ENCODE data around the gene PTPN21.

PTPN21 gene

DNA sequence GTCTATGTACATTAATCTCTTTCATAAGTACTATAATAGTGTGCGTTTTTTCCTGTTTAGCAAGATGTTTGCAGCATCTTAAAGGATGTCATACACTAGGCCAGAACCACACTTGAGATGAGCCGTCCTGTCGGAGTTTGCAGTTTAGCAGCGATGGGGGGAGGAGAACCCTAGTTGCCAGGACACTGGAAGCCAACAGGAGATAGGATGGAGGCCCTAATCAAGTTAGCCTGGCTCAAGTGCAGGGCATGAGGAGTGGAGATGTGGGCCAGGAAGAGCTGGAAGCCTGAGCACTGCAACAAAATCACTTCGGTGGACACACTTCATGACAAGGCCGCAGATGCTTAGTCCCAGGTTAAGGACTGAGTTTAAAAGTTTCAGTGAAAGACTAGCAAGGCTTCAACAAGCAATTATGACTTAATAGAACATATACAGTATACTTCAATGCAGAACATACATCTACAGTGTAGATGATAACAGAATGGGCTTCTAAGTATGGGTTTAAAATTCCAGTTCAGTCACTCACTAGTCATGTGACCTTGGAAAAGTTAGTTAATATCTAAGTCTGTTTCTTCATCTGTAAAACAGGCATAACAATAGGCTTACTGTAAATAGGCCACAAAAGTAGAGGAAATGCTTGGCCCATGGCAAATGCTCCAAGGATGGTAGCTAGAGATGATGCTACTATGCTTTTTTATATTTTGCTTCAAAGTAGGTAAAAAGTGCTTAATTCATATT lies 77.1 kb downstream of the PTPN21 start:
- DNase-seq (ENCODE audit: low read depth): no peak
- H3K4me3 ChIP-seq (ENCODE audit: low read depth, low read length): no peak overlapping the region
- TF ChIP-seq, protein P1, sequence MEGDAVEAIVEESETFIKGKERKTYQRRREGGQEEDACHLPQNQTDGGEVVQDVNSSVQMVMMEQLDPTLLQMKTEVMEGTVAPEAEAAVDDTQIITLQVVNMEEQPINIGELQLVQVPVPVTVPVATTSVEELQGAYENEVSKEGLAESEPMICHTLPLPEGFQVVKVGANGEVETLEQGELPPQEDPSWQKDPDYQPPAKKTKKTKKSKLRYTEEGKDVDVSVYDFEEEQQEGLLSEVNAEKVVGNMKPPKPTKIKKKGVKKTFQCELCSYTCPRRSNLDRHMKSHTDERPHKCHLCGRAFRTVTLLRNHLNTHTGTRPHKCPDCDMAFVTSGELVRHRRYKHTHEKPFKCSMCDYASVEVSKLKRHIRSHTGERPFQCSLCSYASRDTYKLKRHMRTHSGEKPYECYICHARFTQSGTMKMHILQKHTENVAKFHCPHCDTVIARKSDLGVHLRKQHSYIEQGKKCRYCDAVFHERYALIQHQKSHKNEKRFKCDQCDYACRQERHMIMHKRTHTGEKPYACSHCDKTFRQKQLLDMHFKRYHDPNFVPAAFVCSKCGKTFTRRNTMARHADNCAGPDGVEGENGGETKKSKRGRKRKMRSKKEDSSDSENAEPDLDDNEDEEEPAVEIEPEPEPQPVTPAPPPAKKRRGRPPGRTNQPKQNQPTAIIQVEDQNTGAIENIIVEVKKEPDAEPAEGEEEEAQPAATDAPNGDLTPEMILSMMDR (IDR thresholded peaks at IDR 0.05; ENCODE audit: insufficient read depth, low read depth, low read length, missing control alignments): no peak

DNA sequence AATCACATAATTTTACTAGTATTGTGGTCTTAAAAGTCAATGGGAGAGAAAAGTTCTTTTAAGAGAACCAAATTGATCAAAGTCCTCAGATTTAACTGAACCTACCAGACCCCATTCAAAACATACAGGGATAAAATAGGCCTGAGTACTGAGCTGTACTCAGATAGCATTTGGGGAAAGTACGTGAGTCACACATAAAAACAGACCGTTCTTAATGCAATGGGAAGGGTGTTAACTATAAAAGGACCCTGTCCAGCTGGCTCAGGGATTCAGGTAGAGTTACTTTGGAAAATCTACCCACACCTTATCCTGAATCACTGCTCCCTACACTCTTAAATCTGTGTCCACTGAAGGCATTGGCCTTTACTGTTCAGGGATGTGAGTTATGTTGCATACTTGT lies 78.0 kb downstream of the PTPN21 start:
- TF ChIP-seq, protein P1 (IDR thresholded peaks at IDR 0.05; ENCODE audit: insufficient read depth, low read depth, low read length, missing control alignments): no peak
- no peak overlapping the region for H3K4me3 ChIP-seq (ENCODE audit: low read depth, low read length)
- DNase-seq (ENCODE audit: low read depth): no peak

DNA sequence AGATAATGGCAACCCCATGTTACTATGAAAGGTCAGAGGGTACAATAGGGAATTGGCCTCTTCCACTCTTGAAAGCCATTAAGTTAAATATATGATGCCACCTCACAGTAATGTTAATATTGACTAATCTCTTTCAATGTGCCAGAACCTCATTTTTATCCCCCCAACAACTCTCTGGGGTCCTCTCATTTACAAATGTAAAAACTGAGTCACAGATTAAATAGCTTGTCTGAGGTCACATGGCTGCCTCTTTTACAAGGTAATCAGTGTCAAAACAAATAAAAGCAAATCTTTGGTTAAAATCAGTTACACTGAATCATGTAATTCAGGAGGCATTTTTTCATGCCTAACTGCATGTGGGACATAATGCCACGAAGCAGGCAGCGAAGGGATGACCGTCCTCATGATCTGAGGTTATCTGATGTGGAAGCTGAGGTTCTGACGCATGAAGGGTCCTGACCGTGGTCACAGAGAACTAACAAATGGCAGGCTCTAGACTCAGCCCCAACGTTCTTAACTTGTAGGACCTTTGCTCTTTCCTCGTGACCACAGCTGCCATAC lies 78.5 kb downstream of the PTPN21 start:
- no peak overlapping the region for H3K4me3 ChIP-seq (ENCODE audit: low read depth, low read length)
- no peak for DNase-seq (ENCODE audit: low read depth)
- TF ChIP-seq, protein P1 (IDR thresholded peaks at IDR 0.05; ENCODE audit: insufficient read depth, low read depth, low read length, missing control alignments): no peak

DNA sequence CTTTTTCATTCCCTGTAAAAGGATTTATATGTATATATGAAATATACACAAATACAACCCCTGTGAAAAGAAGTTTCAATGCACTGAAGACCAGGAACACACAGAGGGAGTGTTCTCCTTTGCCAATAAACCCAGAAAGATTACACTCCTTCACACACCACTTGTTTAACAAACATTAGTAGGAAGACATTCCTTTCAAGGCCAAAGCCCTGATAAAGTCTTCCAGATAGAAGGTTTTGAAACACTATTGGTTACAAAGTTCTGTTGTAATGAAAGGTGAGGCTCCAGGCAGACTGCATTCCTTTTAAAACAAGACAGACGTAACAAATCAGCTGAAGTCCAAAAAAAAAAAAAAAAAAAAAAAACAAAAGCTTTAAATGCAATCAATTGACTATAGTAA lies 81.0 kb downstream of the PTPN21 start:
- TF ChIP-seq, protein P1 (IDR thresholded peaks at IDR 0.05; ENCODE audit: insufficient read depth, low read depth, low read length, missing control alignments): no peak
- no peak for DNase-seq (ENCODE audit: low read depth)

DNA sequence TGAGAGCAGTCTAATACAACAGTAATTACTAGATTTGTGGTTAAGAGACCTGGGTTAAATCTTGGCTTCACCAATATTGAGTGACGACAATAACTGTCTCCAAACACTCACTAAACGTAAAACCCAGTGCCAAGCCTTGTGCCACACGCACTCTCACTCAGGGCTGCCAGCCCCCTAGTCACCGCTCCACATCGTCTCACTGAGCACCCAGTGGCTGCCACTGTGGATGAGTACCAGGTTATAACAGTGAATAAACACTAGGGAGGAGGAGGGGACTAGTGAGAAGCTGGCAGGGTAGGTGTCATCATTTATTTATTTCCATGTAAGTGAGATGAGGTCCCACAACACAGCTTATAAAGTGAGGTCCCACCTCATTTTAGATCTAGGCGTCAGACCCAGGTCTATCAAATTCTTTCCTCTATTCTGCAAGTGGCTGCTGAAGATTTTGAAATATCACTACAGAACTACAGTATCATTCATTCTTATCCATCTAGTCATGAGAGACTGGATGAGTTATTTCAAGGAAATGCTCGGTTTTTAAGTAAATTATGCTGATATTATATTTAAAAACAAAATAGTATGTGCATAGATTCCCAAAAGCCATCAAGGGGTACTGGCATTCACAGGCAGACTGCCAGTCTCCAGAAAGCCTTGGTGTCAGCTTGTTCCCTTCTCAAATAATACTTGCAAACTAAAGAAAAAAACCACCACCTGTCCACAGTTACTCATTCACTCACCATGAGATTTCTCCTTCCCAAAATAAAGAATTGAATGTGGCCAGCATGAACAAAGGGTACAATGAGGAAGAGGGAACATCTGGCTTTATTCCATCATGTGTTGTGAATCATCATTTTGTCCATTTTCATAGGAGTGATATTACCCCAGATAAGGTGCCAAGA lies 84.0 kb downstream of the PTPN21 start:
- DNase-seq (ENCODE audit: low read depth): no peak
- TF ChIP-seq, protein P1 (IDR thresholded peaks at IDR 0.05; ENCODE audit: insufficient read depth, low read depth, low read length, missing control alignments): no peak
- H3K4me3 ChIP-seq (ENCODE audit: low read depth, low read length): no peak overlapping the region

More for the DNA sequence above, 81.0 kb downstream of the PTPN21 start:
- no peak overlapping the region for H3K4me3 ChIP-seq (ENCODE audit: low read depth, low read length)

DNA sequence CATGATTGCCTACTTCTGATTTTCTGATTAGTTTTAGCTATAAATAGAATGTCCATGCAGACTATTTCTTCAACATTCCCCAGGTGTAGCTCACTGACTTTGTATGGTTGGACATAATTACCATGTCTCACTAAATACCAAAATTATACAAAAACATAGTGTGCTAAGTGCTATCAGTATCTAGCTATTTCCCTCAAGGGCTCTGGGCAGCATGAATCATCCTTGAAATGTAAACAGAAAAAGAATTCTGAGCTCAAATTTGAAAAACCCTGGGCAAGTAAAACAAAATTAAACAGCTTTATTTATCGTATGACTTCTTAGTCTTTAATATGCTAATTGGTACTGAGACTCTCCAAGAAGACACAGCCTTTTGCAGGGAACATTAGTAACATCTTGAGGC lies 86.4 kb downstream of the PTPN21 start:
- no peak for DNase-seq (ENCODE audit: low read depth)
- TF ChIP-seq, protein P1 (IDR thresholded peaks at IDR 0.05; ENCODE audit: insufficient read depth, low read depth, low read length, missing control alignments): no peak
- H3K4me3 ChIP-seq (ENCODE audit: low read depth, low read length): no peak overlapping the region
